NK-92 treated with Interleukin-12 subunit alpha and Interleukin-12 subunit beta, amount 100 ng/mL, for 24 hours (cell line): Measurements from ENCODE around the gene TACC2.

Experiments
- DNase-seq: peaks from one replicate; lab custom pipeline; 2025; lab: John Stamatoyannopoulos, UW

Gene TACC2

DNA sequence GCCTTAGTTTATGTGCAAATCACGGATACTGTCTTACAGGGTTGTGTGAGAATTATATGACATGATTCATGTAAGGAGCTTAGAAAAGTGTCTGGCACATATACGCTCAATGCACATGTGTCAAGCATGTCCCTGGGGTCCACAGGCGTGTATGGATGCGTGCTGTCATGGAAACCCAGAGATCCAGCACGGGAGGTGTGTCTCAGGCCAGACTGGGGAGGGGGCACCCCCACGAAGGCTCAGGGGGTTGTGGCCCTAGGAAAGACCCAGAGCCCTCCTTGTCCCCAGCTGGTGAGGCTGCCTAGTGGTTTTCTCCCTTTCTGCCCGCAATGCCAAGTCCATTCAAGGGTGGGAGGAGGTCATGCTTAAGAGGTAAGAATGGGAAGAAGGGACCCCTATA is 291.2 kb downstream of the TACC2 start:
- DNase-seq, result no peak

DNA sequence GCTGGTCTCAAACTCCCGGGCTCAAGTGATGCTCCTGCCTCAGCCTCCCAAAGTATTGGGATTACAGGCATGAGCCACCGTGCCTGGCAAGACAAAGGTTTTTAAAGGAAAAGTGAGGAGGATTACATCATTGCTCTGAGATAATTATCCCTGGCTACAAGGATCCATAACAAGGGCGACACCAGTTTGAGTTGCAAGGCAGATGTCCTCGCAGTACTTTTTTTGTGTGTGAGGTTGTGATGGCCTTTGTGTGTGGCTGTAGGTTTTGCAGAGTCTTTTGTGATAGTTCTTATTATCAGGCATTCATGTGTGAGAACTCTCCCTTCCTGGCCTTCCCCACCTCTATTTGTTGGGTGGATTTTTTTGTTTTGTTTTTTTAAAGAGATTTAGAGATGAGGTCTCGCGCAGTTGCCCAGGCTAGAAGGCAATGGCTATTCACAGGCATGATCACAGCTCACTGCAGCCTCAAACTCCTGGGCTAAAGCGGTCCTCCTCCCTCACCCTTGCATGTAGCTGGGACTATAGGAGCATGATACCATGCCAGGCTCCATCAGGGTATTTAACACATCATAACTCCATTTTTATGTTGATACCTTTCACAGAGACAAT is 292.2 kb downstream of the TACC2 start:
- DNase-seq, result no peak

DNA sequence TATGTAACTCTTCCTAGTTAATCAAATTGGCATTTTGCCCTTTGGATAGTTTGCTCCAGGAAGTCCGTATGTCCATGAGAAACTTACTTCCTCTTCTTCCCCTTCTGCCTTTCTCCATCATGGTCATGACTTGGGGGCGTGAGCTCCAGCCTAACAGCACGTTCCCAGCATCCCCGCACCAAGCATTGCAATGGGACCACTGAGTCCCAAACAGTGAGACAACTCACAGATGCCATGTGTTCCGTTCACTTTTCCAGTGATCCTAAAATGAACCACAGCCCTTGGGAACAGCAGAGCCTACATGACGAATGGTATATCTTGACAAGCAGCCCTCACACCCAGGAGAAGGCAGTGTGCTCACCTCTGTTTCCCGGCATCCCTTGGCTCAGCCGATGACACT is 292.8 kb downstream of the TACC2 start:
- no peak for DNase-seq

DNA sequence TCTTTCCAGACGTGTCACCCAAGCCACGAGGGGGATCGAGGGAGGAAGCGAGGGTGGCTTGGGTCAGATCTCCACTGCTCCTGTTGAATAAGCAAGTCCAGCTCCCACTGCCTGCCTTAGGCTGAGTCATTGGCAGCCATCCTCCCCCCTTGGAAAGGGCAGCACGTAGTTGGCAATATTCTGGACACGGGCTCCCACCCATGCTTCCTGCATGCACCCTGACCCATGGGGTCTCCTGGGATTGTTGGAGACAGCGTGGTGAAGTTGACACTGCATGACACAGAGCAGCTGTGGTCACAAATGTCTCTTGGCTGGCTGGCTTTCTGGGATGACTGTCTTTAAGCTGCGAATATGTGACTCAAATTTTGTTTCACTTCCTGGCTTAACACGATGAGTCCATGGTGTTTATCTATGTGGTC is 293.3 kb downstream of the TACC2 start:
- no peak for DNase-seq

DNA sequence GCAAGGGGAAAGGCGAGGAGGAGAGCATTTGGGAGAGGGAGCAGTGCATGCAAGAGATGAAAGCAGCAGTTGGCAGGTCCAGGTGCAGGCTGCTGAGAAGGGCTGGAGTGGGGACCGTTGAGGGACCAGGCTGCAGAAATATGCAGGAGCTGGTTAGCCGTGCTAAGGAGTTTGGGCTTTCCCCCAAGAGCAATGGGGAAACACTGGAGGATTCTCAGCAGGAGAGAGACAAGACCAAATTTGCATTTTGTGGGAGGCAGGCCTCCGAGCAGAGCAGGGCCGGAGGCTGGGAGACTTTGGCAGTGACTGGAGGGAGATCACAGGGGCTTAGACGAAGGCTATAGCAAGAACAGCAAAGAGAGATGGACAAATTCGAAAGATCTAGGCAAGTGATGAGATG is 293.9 kb downstream of the TACC2 start:
- no peak for DNase-seq

DNA sequence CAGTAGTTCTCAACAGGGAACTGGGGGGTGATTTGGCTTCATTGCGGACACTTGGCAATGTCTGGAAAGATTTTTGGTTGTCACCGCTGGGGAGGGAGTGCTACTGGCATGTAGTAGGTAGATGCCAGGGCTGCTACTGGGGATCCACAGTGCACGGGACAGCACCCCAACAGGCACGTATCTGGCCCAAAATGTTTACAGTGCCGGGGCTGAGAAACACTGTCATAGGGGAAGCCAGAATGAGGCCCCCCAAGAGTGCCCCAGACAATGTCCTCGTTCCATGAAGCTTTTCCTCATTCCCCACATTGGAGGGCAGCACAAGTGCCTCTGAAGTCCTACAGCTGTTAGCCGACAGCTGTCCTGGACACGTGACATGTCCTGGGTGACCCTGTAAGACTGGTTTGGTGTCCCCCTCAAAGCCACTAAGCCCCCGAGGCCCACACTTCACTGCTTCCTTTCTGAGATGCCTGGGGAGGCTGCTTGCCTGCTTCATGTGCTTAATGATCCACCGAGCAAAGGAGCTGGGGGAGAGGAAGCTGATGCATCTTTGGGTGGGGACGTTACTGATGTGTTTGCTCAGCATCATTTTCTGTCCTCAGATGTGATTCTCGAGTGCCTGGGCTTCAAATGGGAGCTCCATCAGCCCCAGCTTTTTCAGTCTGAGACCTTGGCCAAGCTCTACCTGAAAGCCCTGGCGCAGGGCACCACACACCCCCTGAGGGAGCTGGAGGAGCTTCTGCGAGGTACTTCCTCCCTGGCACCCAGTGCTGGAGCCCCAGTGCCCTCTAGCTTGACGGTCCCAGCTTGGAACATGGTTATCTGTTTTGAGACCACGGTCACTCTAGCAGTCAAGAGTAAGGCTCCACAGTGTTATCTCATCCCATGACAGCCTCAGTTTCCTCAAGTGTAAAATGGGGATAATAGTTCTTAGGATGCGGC is 296.8 kb downstream of the TACC2 start:
- DNase-seq, result no peak

DNA sequence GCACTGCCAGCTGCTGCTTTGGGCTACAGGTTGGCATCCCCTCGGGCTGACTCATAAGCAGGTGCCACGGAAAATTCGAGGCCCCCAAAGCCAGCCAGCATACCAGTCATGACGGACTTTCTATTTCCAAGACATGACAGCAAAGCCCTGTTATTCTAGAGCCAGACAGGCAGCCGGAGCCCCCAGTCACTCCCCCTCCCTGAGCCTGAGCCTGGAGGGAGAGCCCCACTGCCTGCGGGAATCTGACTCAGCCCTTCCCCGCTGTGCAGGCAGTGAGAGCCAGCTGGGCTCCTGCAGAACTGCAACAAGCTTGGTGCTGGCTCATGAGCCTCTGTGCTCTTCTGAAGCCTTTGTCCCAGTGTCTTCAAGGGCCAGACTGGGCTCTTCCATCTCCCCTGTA is 297.9 kb downstream of the TACC2 start:
- DNase-seq, result no peak

DNA sequence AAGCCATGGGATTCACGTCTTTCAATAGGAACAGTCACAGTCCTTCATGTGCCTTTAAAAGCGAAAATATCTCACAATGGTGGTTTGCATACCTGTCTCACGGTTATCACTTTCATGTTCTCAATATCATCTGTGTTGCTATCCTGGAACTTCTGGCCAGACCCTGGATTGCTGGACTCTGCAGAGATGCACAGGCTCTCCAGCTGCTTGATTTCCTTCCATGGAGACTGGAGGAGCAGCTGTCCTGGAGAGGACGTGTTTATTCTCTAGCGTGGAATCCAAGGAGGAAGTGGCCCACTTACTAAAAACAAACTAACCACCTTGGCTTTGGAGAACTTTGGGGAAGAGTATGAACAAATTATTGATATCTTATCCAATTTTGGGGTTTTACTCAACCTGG is 298.6 kb downstream of the TACC2 start:
- no peak for DNase-seq

DNA sequence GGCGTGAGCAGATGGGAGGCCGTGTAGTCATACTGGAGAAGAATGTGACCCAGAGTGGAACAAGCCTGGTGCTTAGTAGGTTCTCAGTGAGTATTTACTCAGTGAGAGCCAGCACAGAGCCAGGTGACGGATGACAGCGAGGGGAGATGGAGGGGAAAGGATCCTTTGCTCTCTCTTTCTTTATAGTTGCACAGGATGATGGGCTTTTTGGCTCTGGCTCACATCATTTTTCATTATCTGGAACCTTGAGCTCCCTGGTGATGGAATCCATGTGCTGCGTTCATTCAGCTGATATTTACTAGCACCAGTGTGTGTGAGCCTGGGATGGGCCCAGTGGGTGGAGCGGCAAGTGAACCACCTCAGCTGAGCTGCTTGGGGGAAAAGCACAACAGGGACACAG is 299.3 kb downstream of the TACC2 start:
- DNase-seq, result no peak

DNA sequence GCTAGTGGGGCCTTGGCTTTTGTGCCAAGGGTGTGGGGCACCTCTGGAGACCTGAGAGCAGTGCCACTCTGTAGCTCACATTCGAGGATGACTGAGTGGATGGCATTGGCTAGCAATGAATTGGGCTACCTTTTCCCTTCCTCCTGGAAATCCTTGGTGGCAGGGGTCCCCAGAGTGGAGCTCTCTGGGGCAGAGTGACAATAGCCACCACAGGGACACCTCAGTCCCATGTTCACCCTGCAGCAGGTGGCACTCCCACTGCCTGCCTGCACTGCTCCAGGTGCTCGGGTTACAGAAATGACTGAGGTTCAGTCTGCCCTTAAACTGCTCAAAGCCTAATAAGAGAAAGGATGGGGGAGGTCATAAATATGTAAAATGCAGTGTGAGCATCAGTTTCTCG is 300.0 kb downstream of the TACC2 start:
- DNase-seq, result no peak

DNA sequence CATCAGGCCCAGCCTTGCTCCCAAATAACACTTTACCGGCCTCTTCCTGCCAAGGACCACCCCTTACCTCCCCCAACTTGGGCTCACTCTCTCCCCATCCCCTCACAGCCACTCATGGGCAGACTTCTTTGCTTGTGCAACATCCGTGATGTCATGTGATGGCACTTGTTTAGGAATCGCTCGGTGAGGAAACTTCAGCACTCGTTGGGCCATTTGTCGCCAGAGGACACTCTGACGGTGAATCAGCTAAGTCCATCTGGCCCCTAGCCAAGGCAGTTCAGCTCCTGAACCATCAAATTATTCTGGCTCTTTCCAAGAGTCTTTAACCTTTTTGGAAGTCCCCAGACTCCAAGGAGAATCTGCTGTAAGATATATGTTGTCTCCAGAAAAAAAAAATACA is 301.4 kb downstream of the TACC2 start:
- DNase-seq, result no peak

DNA sequence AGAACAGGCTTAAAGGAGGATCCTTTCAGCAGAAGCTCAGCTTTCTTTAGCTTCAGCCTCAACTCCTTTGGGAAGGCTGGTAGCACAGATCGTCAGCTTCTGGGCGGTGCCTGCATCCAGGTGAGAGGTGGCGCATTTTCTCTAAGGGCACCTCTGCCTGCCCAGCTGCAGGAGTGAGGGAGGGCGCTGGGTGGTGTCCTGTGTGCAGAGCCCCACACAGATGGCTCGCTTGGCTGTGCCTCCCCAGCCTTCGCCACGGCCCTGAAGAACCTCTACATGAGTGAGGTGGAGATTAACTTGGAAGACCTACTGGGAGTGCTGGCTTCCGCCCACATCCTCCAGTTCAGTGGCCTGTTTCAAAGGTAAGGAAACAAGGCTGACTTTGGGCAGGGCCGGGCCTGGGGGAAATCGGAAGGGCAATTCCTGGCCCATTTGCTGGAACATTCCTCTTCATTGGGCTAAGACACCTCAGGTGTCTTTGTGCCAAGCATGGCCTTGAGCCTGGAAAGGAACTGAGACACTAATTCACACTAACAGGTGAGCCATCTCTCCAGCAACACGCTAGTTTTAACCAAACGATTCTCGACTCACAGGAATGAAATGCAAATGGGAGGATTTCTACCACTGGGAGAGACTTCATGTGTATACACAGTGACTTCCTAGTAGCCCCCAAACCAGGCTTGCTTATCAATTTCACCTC is 302.0 kb downstream of the TACC2 start:
- DNase-seq, result no peak

DNA sequence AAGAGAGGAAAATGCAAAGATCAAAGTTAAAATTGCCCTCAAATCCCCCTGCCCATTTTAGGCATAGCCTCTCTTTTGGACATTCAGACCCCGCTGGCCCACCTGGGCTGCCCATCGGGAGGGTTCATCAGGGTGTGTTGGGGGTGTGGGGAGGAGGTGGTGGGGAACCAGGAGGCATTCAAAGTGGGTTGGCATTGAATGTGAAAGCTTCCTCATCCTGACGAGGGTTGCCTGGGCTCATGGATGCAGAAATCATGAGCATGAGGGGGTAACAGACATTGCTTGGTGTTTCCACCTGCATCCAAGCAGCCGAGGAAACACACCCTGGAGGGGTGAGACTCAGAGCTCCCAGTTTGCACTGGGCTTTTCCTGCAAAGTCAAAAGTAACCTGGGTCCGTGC is 302.8 kb downstream of the TACC2 start:
- DNase-seq, result no peak

DNA sequence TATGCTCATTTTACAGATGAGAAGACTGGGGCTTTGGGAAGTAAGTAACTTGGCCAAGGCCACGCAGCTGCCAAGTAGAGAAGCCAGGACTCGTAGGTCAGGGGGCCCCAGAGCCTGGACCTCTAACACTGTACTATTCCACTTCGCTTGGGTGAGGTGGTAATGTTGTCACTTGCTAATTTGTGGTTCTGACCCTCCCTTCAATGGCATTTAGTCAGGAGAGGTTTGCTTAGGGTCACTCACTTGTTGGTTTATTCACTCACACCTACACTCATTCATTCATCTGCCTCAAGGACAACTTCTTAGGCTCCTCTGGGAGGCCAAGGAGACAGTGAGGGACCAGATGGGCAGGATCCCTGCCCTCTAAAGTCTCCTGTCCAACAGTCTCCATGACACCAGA is 303.4 kb downstream of the TACC2 start:
- no peak for DNase-seq

DNA sequence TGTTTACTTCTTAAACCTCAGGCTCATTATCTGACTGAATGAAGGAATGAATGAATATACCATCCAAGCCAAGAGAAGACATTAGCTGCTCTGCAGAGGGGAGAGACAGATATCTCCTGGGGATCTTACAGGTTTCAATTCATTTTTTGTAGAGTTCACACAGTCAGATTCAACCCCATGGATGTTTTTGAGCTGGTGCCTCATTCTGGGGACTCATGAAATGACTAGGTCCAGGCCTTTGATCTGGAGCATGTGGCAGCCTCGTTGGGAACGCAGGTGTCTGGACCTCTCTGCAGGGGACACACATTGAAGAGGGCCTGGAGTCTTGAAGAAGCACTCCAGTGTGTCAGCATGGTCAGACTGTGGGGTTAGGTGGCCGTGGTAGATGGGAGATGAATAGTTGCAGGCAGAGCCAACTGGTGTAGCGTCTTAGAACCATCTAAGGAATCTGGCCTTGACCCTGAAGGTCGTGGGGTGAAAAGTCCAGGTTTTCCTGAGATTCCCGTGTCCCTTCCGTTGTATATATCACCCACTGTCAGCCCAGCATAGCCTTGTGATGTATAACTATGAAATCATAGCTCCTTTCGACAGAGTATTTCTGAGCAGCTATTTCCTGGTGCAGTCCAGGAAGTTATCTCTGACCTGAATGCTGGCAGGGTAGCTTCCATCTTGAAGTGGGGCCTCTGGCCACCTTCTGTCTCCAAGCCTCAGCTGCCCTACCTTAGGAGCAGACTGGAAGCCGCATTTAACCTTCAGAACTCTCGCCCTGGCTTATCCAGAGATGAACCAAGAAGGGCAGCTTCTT is 304.4 kb downstream of the TACC2 start:
- DNase-seq, result no peak

DNA sequence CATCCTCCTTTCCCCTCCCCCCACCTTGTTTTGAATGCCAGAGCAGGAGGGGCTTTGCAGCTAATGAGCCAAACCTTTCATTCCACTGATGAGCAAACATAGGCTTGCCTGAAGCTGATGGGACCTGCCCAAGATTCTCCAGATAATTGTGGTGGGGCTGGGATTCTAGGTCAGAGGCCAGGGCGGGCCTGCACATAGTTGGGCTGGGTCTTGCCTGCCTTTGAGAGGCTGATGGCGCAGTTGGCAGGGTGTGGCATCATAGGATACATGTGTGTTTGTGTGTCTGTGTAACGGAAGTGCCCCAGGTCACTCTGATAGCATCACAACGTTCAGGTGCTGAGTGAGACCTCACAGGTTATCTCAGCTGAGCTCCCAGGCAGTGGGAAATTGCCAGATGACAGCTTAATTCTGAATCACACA is 305.0 kb downstream of the TACC2 start:
- DNase-seq, result no peak

DNA sequence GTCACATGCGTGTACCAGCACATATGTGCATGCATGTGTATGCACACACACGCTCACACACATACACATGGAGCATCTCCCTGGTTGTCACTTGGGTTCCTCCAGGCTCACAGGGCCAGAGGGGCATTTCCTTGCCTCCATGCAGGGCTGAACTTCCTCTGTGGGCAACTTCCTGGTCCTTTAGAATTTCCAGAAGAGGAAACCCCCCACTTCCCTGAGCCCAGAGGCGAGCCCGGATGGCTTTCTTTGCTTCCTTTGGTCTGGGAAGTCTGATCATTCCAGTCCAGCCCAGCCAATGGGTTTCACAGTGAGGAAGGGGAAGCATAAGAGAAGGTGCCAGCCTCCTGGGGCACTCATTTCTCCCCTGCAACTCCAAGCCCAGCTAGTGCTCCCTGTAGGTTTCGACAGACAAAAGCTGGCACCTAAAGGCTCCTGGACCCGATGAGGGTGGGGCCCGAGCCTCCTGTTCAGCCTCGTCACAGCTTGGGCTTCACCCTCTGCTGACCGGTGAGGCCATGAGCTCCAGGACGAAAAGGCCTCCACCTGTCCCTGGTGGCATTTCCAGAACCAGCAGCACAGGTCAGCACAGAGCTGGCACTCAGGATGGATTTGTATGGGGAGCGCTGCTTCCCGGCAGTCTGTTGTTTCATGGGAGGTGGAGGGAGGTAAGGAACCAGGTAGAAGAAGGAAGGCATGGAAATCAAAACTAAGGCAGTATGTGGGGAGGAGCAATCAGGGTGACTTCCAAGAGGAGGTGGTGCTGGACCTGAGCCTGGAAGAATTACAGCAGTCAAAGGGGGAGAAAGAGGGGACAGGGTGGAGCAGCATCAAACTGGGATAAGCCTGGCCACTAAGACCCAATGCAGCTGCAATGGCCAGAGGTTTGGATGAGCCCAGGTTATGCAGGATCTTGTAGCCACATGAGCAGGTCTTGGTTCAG is 305.8 kb downstream of the TACC2 start:
- no peak for DNase-seq

DNA sequence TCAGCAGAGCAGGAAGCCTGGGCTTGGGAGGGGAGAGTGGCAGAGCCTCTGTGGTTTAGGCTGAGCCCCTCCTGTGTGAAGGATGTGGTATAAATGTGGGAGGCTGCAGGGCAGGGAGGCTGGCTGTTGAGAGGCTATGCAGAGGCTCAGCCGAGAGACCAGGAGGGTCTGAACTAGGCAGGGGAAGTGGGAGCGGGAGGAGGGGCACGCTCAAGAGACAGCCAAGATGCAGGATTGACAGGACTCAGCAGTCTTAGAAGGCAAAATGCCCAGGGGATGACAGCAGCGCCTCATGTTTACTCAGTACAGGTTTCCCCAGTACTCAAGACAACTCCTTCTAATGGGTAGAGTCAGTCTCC is 306.5 kb downstream of the TACC2 start:
- no peak for DNase-seq

DNA sequence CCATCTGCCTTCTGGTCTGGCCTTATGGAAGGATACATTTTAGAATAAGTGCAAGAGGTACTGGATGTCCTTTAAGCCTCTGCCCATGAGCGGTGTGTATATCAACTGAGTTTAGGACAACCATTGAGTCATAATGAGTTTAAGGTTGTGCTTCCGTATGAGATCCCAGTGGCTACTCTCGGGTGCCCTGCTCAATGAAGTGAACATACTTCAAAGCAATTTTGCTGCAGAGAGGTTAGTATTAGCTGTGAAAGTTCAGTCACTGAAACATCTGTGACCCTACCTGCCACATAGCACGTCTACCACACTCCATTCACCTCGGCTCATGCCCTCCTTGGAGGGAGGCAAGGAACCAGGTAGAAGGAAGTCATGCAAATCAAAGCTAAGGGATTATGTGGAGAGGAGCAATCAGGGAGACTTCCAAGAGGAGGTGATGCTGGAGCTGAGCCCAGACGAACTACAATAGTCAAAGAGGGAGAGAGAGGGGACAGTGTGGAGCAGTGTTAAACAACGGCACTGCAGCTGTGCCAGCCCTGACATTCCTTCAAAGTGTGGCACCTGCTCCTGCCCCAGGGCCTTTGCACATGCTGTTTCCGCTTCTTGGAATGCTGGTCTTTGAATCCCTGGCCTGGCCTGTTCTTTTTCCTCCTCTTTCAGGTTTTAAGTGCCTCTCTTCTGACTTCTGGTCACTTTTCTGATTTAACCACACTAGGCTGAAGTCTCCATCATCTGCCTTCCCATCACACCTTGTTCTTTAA is 307.6 kb downstream of the TACC2 start:
- DNase-seq, result no peak

DNA sequence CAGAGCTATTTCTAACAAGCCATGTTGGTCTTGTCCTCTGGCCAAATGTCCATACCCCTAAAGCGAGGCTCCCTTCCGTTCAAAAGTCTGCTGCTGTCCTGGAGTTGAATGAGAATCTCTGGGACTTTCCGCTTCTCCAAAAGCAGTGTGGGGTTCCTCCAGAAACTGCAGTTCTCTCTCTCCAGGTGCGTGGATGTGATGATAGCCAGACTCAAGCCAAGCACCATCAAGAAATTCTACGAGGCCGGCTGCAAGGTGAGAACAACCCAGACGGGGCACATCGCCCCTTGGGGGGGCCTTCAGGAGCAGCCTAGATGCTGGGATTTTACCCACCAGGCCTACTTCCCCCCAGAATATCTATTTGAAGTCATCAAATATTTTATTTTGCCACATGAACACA is 308.6 kb downstream of the TACC2 start:
- no peak for DNase-seq
